Kidney tubule cell (primary cell): ENCODE measurements around the gene HDAC5.
"Not testable (repeated sequence)": the region's sequence is repeated elsewhere in the genome, so short reads cannot be mapped to it uniquely, and the experiment has no call there.

Experiments
- DNase-seq: peaks from one replicate; pipeline ENCODE4 v3.0.0-alpha.2; 2018; ENCODE audit warnings: low spot score

HDAC5 gene

GRCh38 chr17:44123356-44124117 lies at the start of gene HDAC5:
TSS of gene HDAC5 (minus strand) at chr17:44123641. CDS start at chr17:44117515, 6,126 bp downstream.
- peak; percentile 93 for DNase-seq

- no peak for DNase-seq
Observed at GRCh38 chr17:44171931-44172455, 48.6 kb upstream of the HDAC5 start.

DNA sequence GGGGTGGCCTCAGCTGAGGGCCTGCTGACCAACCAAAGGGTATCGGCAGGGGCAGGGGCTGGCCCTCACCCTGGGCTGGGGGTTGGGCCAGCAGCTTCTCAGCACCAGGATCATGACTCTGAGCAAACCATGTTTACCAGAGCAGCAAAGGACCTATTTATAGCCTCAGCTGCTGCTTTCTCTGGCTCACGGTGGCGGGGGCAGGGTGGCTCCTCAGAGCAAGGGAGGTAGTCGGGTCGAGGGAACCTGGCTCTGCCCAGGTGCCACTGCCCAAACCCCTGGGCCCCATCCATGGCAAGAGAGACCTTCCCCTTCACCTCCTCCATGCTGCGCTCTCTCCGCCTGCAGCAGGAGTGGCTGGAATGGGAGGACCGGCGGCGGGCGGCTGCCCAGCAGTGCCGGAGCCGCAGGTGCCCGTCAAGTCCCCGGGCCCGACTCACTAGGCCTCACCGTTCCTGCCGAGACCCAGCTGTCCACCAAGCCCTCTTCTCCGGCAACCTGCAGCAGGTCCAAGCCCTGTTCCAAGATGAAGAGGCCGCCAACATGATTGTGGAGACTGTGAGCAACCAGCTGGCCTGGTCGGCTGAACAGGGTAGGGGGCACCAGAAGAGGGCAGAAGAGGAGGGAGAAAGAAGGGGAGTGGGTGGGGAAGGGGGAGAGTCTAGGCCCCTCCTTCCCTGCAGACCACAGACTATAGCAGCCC lies 47.2 kb upstream of the HDAC5 start, which contains the start of gene ASB16:
Gene ASB16, plus strand, starts transcription at position 206 of the 703 bp plus-strand sequence. Its CDS starts 86 bp downstream, at position 292.
- peak; percentile 28 for DNase-seq

- no peak for DNase-seq
Observed at GRCh38 chr17:44170135-44170498, 46.7 kb upstream of the HDAC5 start.

- DNase-seq = no peak
Observed at GRCh38 chr17:44167181-44167861, 43.9 kb upstream of the HDAC5 start.

DNA sequence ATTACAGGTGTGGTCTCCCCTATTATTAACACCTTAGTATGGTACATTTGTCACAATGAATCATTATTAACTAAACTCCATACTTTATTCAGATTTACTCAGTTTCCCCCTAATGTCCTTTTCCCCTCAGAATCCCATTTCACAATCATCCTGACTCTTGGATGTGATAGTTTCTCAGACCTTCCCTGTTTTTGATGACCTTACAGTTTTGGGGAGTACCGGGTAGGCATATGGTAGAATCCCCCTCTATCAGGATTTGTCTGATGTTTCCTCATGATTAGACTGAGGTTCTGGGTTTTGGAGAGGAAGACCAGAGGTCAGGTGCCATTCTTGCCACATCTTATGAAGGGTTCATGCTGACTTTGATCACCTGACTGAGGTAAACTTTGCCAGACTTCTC lies 41.0 kb upstream of the HDAC5 start:
- DNase-seq = no peak

DNA sequence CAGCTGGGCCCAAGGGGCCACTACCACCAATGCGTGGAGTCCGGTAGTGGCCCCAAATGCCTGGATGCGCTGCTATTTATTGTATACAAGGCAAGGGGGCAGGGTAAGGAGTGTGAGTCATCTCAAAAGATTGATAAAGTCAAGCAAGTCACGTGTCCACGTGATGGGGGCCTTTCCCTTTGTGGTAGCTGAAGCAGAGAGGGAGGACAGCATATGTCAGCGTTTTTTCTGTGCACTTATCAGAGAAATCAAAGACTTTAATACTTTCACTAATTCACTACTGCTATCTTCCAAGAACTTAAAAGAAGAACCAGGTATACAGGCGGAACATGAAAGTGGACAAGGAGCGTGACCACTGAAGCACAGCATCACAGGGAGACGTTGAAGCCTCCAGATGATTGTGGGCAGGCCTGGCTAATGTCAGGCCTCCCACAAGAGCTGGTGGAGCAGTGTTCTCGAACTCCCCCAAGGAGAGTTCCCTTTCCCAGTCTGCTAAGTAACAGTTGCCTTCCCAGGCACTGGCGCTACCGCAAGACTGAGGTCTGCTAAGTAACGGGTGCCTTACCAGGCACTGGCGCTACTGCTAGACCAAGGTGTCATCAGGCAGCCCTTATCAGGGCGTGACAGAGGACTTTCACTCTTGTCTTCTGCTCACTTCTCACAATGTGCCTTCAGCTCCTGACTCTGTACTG lies 36.2 kb upstream of the HDAC5 start:
- DNase-seq = no peak

GRCh38 chr17:44155488-44155887 lies 32.0 kb upstream of the HDAC5 start:
- DNase-seq = no peak

- no peak for DNase-seq
Observed at GRCh38 chr17:44152875-44153274, 29.4 kb upstream of the HDAC5 start.

- DNase-seq = no peak
Observed at GRCh38 chr17:44149750-44150329, 26.4 kb upstream of the HDAC5 start.

GRCh38 chr17:44149066-44149465 lies 25.6 kb upstream of the HDAC5 start:
- not testable (repeated sequence) for DNase-seq

DNA sequence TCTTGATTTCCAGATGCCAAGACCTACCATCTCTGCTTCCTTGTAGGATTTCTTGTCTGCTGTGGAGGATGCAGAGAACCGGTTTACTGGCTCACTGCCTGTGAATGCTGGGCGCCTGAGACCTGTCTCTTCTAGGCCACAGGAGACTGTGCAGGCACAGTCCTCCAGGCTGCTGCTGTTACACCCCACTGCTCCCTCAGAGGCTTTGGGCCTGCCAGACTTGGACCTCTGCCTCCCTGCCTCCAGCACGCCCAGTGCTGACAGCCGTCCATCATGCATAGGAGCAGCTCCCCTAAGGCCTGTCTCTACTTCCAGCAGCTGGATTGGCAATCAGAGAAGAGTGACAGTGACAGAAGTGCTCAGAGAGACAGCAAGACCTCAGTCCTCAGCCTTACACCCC lies 24.4 kb upstream of the HDAC5 start:
- no peak for DNase-seq

DNA sequence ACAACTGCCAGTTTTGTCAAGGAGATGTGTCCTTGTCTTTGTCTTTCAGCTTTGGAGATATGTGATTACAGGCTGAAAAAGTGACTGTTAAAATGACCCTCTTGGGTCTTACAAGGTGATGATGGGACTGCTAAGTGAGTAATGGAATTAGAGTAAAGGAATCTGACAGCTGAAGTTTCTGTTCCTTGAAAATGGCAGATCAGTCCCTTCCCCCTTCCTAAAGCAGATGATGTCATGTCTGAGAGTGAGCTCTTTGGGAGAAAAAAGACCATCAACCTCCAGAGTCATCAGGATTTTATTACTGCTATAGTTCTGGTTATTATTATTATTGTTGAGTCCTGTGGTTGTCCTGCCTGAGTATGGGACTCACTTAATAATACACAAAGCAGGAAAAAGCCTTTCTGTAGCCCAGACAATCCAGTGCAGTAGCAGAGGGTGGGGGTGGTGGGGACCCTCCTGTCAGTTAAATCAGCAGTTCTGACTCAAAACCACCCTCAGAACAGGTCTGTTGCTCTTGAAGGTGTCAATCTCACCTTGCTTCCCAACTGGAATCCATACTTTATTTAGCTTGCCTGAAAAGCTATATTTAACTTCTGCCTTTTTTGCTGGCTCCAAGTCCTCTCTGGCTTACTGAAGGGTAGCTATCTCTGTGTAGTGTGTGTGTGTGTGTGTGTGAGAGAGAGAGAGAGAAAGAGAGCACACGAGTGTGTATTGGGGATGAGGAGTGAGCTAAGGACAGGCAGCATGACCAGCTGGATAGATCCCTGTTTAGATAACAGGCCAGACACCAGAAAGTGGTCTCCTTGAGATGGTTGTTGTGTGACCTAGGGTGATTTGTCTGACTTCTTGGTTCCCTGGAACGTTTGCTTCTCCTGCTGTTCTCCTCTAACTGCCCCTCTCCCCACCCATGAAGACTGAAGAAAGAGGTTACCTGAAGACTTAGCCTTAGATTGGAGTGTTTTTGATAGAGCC lies 23.2 kb upstream of the HDAC5 start:
- peak; percentile 27 for DNase-seq

DNA sequence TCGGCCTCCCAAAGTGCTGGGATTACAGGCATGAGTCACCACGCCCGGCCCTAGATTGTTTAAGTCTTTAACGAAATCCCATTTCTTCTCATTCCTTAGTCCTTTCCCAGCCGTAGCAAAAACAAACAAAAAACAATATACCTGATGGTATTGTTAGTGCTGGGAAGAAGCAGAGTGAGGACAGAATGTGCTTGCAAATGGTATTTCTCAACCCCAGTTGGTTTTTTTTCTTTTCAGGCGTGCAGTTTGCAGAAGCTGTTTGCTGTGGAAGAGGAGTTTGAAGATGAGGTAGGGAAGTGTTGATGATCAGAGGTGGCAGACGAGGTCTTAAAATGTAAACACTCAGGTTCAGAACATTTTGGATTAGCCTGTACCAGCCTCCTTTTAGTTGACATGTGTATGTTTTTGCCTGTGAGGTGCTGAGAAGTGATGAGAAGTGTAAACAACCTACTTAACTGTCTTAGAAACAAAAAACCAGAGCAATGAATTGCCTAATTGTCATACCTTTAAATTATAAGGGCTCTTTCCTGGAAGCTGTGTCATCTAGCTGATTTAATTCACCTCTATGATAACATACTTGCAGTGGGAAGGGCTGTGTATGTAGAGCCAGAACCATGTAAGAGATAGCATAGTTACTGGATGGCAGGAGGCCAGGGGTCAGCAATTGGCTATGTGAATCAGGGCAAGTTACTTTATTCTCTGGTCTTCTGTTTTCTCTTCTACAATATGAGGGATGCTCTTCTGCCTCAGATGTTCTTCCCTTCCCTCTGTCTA lies 21.7 kb upstream of the HDAC5 start:
- no peak for DNase-seq

GRCh38 chr17:44143921-44144320 lies 20.5 kb upstream of the HDAC5 start:
- DNase-seq = peak; percentile 28

DNA sequence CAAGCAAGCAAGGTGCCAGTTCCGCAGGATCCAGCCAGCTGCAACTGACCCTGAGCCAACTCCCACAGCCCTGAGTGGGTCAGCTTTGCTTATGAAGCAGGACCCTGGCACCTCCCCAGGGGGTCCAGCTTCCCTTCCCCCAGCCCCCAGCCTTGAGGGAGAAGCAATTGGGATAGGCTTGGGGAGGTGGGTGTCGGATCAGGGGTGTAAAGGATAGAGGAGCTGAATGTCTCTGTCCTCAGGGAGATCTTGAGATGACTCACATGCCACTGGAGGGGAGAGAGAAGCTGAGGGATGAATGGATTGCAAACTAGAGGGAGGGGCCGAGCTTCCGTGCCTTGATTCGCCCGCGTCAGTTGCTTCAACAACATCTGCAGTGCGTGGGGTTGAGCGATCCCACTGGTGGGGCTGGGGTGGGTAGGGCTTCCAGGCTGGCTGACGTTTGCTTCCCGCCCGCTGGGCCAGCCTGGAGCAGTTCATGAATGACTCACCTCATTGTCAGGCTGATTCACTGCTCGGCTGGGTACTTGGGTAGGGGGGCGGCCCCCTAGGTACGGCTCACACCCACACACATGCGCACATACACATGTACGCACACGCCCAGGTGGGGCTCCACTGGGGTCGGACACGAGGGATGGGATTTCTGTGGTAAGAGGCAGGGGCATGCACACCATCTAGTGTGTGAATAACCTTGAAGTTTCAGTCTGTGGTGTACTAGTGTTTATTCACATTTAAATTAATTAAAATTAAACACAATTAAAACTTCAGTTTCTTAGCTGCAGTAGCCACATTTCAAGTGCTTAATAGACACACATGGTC lies 14.7 kb upstream of the HDAC5 start:
- peak; percentile 99 for DNase-seq

DNA sequence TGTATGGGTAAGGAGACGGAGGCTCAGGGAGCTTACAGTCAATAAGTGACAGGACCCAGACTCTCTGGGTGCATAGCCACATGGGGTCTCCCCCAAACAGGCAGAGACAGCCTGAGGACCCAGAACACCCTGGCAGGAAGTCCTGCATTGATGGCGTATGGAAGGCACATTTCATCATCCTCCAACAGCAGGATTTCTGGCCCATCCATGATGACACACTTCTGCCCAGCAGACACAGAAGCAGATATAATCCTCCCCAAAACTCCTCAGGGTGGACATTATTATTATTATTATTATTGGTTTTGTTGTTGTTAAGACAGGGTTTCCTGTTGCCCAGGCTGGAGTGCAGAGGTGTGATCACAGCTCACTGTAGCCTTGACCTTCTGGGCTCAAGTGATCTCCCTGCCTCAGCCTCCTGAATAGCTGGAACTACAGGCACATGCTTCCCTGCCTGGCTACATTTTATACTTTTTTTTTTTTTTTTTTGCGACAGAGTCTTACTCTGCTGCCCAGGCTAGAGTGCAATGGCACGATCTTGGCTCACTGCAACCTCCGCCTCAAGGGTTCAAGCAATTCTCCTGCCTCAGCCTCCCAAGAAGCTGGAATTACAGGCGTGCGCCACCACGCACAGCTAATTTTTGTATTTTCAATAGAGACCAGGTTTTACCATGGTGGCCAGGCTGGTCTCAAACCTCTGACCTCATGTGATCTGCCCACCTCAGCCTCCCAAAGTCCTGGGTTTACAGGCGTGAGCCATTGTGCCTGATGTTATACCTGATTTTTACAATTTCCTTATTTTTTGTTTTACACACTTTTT lies 11.5 kb upstream of the HDAC5 start:
- no peak for DNase-seq

GRCh38 chr17:44133918-44134476 lies 10.6 kb upstream of the HDAC5 start:
- no peak for DNase-seq
